Measurements from ENCODE around the gene ADARB2.
"Not testable (repeated sequence)": the region's sequence is repeated elsewhere in the genome, so short reads cannot be mapped to it uniquely, and the experiment has no call there.

The ADARB2 gene

DNA sequence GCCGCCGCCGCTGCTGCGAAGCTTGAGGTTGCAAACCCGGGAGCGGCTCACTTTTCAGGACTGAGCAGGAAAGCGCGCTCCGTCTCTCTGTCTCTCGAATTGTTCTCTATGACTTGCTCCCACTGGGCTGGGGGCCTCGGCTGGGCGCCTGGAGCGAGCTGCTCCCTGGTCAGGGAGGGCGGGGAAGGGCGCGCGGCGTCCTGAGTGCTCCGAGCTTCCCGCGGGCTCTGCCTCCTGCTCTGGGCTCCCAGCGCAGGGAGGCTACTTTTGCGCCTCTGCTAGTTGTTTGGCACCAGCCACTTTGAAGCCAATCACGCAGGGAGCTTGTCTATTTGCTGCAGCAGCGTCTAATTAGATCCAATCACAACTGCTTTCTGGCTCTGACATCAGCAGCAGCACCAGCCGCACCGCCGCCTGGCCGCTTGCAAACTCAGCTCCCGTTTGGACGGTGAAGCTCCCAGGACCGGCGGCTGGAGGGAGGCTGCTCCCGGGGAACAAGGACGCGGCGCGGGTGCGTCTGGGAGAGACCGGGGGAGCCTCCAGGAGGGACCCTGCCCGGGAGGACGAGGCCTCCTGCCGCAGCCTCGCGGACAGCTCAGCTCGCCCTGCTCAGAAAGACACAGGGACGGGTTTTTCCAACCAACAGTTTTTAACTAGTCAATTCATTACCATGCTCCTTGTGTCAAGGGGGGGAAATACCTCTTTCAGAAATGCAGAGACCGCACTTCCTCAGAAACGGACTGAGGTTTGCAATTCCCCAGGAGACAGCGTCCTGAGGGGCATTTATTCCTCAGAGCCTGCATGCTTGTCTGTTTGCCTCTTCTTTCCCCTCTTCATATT lies at the start of gene ADARB2:
Gene ADARB2 (minus strand): TSS at position 304 of the 840 bp plus-strand sequence.
- DNase-seq (ENCODE audit: low spot score) = peak; percentile 34

GRCh38 chr10:1785835-1786234 lies 48.5 kb upstream of the ADARB2 start:
- DNase-seq (ENCODE audit: low spot score) = no peak

- no peak for DNase-seq (ENCODE audit: low spot score)
Measured at GRCh38 chr10:1782841-1783240, 45.5 kb upstream of the ADARB2 start.

- DNase-seq (ENCODE audit: low spot score) = no peak
Measured at GRCh38 chr10:1779796-1780195, 42.5 kb upstream of the ADARB2 start.

DNA sequence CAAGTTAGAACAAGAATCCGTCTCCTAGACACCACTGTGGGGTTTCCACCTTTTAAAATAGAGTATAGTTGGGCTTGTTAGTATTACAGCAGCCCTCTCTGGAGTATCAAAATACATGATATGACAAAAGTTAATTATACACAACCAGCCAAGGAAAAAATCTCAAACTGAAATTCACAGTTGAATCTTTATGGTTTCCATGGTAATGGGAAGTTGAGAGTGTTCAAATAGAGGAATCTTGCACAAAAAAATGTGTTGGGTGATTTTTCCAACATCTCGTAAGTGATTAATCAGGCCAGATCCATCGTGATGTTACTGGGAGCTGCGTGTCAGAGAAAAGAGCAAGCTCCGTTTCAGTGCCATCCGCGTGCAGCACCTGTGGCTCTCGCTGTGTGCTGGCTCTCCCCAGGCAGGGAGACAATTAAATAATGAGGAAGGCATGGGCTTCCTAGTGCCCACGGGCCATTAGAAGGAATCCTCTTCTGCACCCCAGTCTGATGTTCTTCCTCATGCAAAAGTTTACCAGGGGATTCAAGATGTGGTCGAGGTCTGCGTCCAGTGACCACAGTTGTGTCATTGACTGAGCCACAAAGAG lies 41.1 kb upstream of the ADARB2 start:
- no peak for DNase-seq (ENCODE audit: low spot score)

- DNase-seq (ENCODE audit: low spot score) = no peak
Measured at GRCh38 chr10:1776127-1776662, 38.9 kb upstream of the ADARB2 start.

DNA sequence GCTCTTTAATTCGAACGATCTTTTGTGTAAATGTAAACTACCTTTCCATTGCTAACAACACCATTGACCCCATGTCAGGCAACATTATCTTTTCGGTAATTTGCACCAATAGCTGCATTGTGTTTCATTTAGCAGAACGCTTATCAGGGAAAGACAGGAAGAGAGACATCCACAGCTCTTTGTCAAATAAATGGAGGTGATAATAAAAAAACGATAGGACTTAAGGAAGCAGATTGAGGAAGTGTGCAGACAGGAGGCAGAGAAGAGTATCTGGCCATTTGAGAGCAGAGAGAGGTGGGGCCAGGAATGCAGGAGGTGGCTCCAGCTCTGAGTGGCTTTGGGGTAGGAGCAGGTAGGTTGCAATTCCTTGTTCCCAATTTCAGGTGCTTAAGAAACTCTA lies 37.5 kb upstream of the ADARB2 start:
- DNase-seq (ENCODE audit: low spot score) = no peak

- DNase-seq (ENCODE audit: low spot score) = not testable (repeated sequence)
Measured at GRCh38 chr10:1773204-1773603, 35.9 kb upstream of the ADARB2 start.

DNA sequence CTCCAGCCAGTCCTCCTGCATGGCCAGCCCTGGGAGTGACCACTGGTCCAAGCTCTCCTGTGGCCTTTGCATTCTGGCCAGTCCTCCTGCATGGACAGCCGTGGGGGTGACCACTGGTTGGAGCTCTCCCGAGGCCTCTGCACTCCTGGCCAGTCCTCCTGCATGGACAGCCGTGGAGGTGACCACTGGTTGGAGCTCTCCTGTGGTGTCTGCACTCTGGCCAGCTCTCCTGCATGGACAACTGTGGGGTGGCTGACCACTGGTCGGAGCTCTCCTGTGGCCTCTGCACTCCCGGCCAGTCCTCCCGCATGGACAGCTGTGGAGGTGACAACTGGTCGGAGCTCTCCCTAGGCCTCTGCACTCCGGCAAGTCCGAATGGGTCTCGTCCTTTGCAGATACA lies 28.7 kb upstream of the ADARB2 start:
- no peak for DNase-seq (ENCODE audit: low spot score)

GRCh38 chr10:1762076-1762475 lies 24.8 kb upstream of the ADARB2 start:
- no peak for DNase-seq (ENCODE audit: low spot score)

DNA sequence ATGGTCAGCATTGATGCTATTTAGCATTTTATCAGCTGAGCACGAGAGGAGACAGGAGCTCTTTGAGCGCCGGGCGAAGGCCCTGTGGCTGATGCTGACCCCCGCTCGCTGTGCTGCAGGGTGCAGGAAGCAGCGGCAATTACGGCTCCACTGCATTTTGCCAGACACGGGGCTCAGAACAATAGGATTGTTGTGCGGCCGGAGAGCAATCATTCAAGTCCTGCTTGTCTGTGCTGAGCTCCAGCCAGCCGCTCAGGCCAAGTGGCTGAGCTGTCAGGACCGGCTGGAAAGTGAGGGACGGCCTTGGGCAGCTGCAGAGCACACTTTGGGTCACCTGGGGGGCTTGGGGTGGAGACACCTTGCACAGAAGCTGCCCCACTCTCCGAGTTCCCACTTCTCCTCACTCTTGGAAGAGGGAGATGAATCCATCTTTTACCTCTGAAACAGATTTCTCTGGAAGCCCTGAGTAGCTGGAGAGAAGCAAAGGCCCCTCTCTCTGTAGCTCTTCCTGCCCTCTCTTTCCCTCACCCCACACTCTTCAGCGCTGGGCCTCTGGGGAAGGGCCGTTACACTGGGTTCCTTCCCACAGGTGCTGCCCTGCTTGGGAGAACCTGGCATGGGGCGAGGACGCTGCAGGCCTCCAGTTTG lies 17.3 kb upstream of the ADARB2 start:
- no peak for DNase-seq (ENCODE audit: low spot score)

DNA sequence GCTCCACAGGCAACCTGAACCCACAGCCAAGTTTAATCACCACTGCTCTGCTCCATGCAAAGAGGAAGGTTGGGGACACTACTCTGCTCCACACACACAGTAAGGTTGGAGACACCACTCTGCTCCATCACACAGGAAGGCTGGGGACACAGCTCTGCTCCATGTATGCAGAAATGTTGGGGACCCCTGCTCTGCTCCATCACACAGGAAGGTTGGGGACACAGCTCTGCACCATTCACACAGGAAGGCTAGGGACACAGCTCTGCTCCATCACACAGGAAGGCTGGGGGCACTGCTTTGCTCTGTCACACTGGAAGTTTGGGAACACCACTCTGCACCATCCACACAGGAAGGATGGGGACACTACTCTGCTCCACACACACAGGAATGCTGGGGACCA lies 14.8 kb upstream of the ADARB2 start:
- DNase-seq (ENCODE audit: low spot score) = no peak

GRCh38 chr10:1747590-1748157 lies 10.3 kb upstream of the ADARB2 start:
- no peak for DNase-seq (ENCODE audit: low spot score)

DNA sequence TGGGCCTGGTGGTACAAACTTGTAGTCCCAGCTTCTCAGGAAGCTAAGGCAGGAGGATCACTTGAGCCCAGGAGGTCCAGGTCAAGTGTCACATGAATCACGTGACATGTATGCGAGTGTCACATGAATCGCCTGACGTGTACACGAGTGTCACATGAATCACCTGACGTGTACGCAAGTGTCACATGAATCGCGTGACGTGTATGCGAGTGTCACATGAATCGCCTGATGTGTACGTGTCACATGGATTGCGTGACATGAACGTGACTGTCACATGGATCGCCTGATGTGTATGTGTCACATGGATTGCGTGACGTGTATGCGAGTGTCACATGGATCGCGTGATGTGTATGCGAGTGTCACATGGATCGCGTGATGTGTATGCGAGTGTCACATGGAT lies 9.5 kb upstream of the ADARB2 start:
- no peak for DNase-seq (ENCODE audit: low spot score)

- DNase-seq (ENCODE audit: low spot score) = no peak
Measured at GRCh38 chr10:1745780-1746456, 8.6 kb upstream of the ADARB2 start.

DNA sequence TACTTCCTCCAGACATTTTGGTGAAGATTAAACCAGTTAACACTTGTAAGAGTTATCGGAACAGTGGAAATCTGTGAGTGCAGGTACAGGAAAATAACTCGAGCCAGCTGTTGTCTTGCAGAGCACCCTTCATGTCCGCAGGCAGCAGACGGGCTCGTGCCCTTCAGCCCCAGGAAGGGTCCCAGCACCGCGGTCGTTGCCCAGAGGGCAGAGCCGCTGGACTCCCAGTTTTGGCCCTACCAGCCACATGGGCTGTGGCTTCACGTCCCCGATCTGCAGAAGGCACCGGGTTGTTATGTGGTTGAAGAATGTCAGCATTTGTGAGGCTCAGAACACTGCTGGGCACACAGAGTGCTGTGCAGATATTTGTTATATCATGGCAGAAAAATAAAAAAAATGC lies 7.2 kb upstream of the ADARB2 start:
- no peak for DNase-seq (ENCODE audit: low spot score)

GRCh38 chr10:1743141-1743540 lies 5.8 kb upstream of the ADARB2 start:
- DNase-seq (ENCODE audit: low spot score) = no peak

DNA sequence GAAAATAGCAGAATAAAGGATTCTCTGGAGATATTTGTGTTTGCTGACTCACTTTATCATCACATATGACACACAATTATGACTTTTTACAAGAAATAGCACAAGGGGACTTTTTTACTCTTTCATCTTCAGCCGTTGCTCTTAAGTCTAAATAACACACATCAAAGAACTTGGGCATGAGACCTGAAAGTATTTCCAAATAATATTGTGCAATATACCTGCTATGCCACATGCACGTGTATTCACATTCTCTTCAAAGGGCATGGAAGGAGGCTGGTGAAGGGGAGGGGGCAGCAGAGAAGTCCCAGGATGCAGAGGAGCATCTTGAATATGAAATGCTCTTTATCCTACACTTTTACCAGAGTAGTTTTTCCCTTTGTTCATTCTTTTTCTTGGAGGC lies 4.1 kb upstream of the ADARB2 start:
- no peak for DNase-seq (ENCODE audit: low spot score)

- DNase-seq (ENCODE audit: low spot score) = peak; percentile 14
Measured at GRCh38 chr10:1739751-1740150, 2.4 kb upstream of the ADARB2 start.

- DNase-seq (ENCODE audit: low spot score) = no peak
Measured at GRCh38 chr10:1738950-1739349, 1.6 kb upstream of the ADARB2 start.

- DNase-seq (ENCODE audit: low spot score) = no peak
Measured at GRCh38 chr10:1736972-1737221, 428 bp downstream of the ADARB2 start.

Measured in cerebellar cortex (tissue), 1 donor.